Measurements from ENCODE around the gene ANTXR1.
A peak's percentile ranks its signal among the peaks of the same experiment; 100 is the strongest.

ANTXR1 gene

GRCh38 chr2:69096326-69097095 lies 83.5 kb downstream of the ANTXR1 start:
- FAIRE-seq (no peak), DNase-seq (ENCODE audit: low spot score) (no peak)

GRCh38 chr2:69097148-69097610 lies 84.2 kb downstream of the ANTXR1 start:
- FAIRE-seq (peak; percentile 5), DNase-seq (ENCODE audit: low spot score) (no peak)

- FAIRE-seq = no peak
Observed at GRCh38 chr2:69097891-69098655, 85.1 kb downstream of the ANTXR1 start.

GRCh38 chr2:69099541-69099940 lies 86.6 kb downstream of the ANTXR1 start:
- FAIRE-seq = no peak
- no peak for DNase-seq (ENCODE audit: low spot score)

More at GRCh38 chr2:69097891-69098655, 85.1 kb downstream of the ANTXR1 start:
- no peak for DNase-seq (ENCODE audit: low spot score)

- no peak for FAIRE-seq
- DNase-seq (ENCODE audit: low spot score) = no peak
Observed at GRCh38 chr2:69100220-69100723, 87.3 kb downstream of the ANTXR1 start.

- no peak for FAIRE-seq
- no peak for DNase-seq (ENCODE audit: low spot score)
Observed at GRCh38 chr2:69102041-69102593, 89.1 kb downstream of the ANTXR1 start.

GRCh38 chr2:69103419-69103818 lies 90.4 kb downstream of the ANTXR1 start:
- no peak for FAIRE-seq
- DNase-seq (ENCODE audit: low spot score) = no peak

GRCh38 chr2:69104261-69104660 lies 91.3 kb downstream of the ANTXR1 start:
- DNase-seq (ENCODE audit: low spot score) = no peak
- no peak for FAIRE-seq

GRCh38 chr2:69109255-69109654 lies 96.3 kb downstream of the ANTXR1 start:
- DNase-seq (ENCODE audit: low spot score) = no peak
- FAIRE-seq = no peak

GRCh38 chr2:69111076-69111475 lies 98.1 kb downstream of the ANTXR1 start:
- no peak for DNase-seq (ENCODE audit: low spot score)
- FAIRE-seq = no peak

- FAIRE-seq (no peak), DNase-seq (ENCODE audit: low spot score) (no peak)
Observed at GRCh38 chr2:69113627-69114026, 100.6 kb downstream of the ANTXR1 start.

GRCh38 chr2:69114534-69114933 lies 101.6 kb downstream of the ANTXR1 start:
- DNase-seq (ENCODE audit: low spot score) (no peak), FAIRE-seq (no peak)

- DNase-seq (ENCODE audit: low spot score) (no peak), FAIRE-seq (no peak)
Observed at GRCh38 chr2:69116438-69116837, 103.5 kb downstream of the ANTXR1 start.

- FAIRE-seq = no peak
Observed at GRCh38 chr2:69118609-69119008, 105.6 kb downstream of the ANTXR1 start.

GRCh38 chr2:69119104-69119894 lies 106.3 kb downstream of the ANTXR1 start:
- DNase-seq (ENCODE audit: low spot score) = no peak
- no peak for FAIRE-seq

More at GRCh38 chr2:69118609-69119008, 105.6 kb downstream of the ANTXR1 start:
- DNase-seq (ENCODE audit: low spot score) = no peak

GRCh38 chr2:69122271-69122670 lies 109.3 kb downstream of the ANTXR1 start:
- no peak for FAIRE-seq
- no peak for DNase-seq (ENCODE audit: low spot score)

GRCh38 chr2:69123182-69123581 lies 110.2 kb downstream of the ANTXR1 start:
- FAIRE-seq (no peak), DNase-seq (ENCODE audit: low spot score) (no peak)

- no peak for FAIRE-seq
- no peak for DNase-seq (ENCODE audit: low spot score)
Observed at GRCh38 chr2:69124343-69124742, 111.4 kb downstream of the ANTXR1 start.

GRCh38 chr2:69125816-69126215 lies 112.8 kb downstream of the ANTXR1 start:
- no peak for FAIRE-seq
- no peak for DNase-seq (ENCODE audit: low spot score)

GRCh38 chr2:69126341-69126740 lies 113.4 kb downstream of the ANTXR1 start:
- DNase-seq (ENCODE audit: low spot score) (no peak), FAIRE-seq (no peak)

GRCh38 chr2:69131452-69131851 lies 118.5 kb downstream of the ANTXR1 start:
- no peak for FAIRE-seq
- DNase-seq (ENCODE audit: low spot score) = no peak
